ENCODE data around the gene CRLF1. TPM values are rescaled to one million over a fixed set of nuclear protein-coding genes. Genes with fewer than 3 reads are reported as not detected.
"Not testable (repeated sequence)": the region's sequence is repeated elsewhere in the genome, so short reads cannot be mapped to it uniquely, and the experiment has no call there.

The CRLF1 gene
- total and polyA plus RNA-seq, 4 donors: 34.3 to 1,029 (median 205) TPM

DNA sequence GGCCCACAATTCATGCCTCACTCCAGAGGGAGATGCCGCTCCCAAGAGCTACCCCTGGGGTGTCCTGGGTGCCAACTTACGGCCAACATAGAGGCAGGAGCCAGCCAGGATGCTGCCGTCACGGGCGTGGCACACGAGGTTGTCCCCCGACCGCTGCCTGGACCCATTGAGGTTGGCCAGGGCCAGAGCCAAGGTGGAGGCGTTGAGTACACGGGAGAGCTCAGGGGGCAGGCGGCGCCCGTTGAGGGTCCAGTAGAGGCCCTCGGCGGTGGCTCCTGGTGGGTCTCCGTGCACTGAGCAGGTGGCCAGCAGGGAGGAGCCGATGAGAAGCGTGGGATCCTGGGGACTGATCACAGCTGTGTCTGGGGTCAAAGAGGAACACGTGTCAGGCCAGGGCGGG, 7.1 kb downstream of the CRLF1 start:
- no peak for ATAC-seq (ENCODE audit: low FRiP score)

DNA sequence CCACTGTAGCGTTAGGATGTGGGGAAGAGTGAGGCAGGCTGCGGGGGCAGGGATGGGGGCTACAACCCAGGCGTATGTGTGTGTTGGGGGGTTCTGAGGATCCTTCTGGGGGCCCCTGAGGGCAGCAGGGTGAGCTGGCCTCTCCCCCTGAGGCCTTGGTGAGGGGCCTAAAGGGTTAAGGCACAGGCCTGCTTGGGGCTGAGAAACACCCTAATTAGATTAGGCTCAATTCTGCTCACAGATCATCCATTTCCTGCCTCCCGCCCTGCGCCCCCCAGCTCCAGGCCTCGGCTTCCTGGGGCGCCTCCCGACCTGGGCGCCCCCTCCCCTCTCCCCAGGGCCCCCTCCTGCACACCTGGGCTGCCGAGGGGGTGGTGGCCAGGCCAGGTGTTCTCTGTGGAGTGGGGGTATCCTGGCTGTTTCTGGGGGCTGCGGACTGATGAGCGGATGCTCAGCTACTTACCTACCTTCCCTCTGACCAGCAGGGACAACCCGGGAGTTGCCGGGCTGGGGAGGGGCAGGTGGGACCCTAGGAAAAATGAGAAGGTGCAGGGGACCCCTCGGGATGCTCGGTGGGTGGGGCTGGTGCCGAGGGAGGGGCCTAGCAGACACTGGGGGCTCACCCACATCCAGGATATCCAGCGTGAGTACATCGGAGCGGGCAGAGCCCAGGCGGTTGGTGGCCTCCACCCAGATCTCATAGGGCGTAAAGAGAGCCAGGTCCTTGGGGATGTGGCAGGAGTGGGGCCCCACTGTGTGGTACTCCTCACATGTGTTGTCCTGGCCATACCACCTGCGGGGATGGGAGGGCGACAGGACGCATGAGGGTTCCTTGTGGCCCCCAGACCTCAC, 8.6 kb downstream of the CRLF1 start:
- no peak overlapping the region for H3K4me3 ChIP-seq (ENCODE audit: low read length in 2 of 2)
- WGBS, 2 donors: 48 to 49% methylated on average over 19 to 25 of the region's 25 CpGs
- ATAC-seq (ENCODE audit: low FRiP score) (no peak), DNase-seq (no peak)
- H3K27me3 ChIP-seq (ENCODE audit: control insufficient read depth in 1 of 2, insufficient read depth in 2 of 2, low read length in 1 of 2): no peaks in the 10 kb centered on the region
- intact Hi-C loops (cut with DNase I): loop anchor here in 1 of 2 donors (5.0 to 10.0 kb wide), 2 partner anchors 79 to 247 kb away; no protein-coding TSS in a partner anchor
- H3K27ac ChIP-seq (ENCODE audit: low read depth in 1 of 2, low read length in 2 of 2): no peak overlapping the region
- H3K9me3 ChIP-seq (ENCODE audit: control insufficient read depth, low read length): no peaks in the 10 kb centered on the region
- no peaks in the 10 kb centered on the region for H3K36me3 ChIP-seq (ENCODE audit: control insufficient read depth in 1 of 2, insufficient read depth in 2 of 2, low read length in 1 of 2)
- no peaks in the 10 kb centered on the region for H3K4me1 ChIP-seq (ENCODE audit: control insufficient read depth in 1 of 2, insufficient read depth in 2 of 2, low read length in 2 of 2)

More for the DNA sequence above, 7.1 kb downstream of the CRLF1 start:
- intact Hi-C loops (cut with DNase I): loop anchor here in 1 of 2 donors (5.0 to 10.0 kb wide), 2 partner anchors 78 to 245 kb away; no protein-coding TSS in a partner anchor
- no peaks in the 10 kb centered on the region for H3K4me1 ChIP-seq (ENCODE audit: control insufficient read depth in 1 of 2, insufficient read depth in 2 of 2, low read length in 2 of 2)
- no peak overlapping the region for H3K4me3 ChIP-seq (ENCODE audit: low read length in 2 of 2)
- no peaks in the 10 kb centered on the region for H3K36me3 ChIP-seq (ENCODE audit: control insufficient read depth in 1 of 2, insufficient read depth in 2 of 2, low read length in 1 of 2)
- no peaks in the 10 kb centered on the region for H3K9me3 ChIP-seq (ENCODE audit: control insufficient read depth, low read length)
- no peak overlapping the region for H3K27ac ChIP-seq (ENCODE audit: low read depth in 1 of 2, low read length in 2 of 2)
- H3K27me3 ChIP-seq (ENCODE audit: control insufficient read depth in 1 of 2, insufficient read depth in 2 of 2, low read length in 1 of 2): no peaks in the 10 kb centered on the region
- WGBS, 2 donors: 88 to 91% methylated on average over 20 of the region's 20 CpGs
- no peak for DNase-seq

DNA sequence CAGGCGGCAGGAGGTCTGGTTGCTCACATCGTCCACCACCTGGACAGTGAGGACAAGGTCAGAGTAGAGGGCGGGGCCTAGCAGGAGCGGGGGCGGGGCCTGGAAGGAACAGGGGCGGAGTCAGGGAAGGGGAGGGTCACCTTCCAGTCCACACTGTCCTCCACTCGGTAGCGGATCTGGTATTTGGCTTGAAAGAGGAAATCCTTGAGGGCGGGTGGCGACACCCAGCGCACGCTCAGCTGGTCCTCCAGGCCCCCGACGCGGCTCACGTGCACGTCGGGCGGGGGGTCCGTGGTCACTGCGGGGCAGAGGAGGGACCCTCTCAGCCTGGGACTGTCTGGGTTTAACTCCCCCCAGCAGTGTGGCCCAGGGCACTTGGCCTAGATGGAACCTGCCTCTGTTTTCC, 9.8 kb downstream of the CRLF1 start:
- intact Hi-C loops (cut with DNase I): loop anchor here in 1 of 2 donors (5.0 to 10.0 kb wide), 2 partner anchors 81 to 248 kb away; no protein-coding TSS in a partner anchor
- Histone ChIP-seq H3K27me3 (ENCODE audit: control insufficient read depth in 1 of 2, insufficient read depth in 2 of 2, low read length in 1 of 2) (no peaks in the 10 kb centered on the region), H3K4me3 (ENCODE audit: low read length in 2 of 2) (no peak overlapping the region), H3K9me3 (ENCODE audit: control insufficient read depth, low read length) (no peaks in the 10 kb centered on the region), H3K4me1 (ENCODE audit: control insufficient read depth in 1 of 2, insufficient read depth in 2 of 2, low read length in 2 of 2) (no peaks in the 10 kb centered on the region), H3K27ac (ENCODE audit: low read depth in 1 of 2, low read length in 2 of 2) (no peak overlapping the region), H3K36me3 (ENCODE audit: control insufficient read depth in 1 of 2, insufficient read depth in 2 of 2, low read length in 1 of 2) (no peaks in the 10 kb centered on the region)
- peak; percentile 3 for ATAC-seq (ENCODE audit: low FRiP score)
- DNase-seq: peak in 1 of 2 donors; percentile 63
- WGBS, 2 donors: 17 to 24% methylated on average over 17 to 21 of the region's 21 CpGs

DNA sequence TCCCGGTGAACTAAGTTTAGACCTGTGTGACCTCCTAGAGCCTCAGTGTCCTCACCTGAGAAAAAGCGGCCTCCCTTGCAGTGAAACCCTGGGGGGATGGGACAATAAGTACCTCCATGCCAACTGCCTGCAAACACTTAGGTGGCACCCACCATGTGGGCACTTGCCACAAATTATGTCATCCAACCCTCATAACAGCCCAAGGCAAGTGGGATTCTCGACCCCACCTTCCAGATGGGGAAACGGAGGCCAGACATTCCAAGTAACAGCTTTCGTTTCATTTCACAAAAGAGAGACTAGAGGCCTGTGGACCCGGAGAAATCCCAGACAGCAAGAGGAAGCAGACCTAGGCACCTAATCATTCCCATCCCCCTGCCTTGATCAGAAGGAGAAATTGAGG, 11.1 kb downstream of the CRLF1 start:
- Histone ChIP-seq H3K9me3 (ENCODE audit: control insufficient read depth, low read length) (no peaks in the 10 kb centered on the region), H3K27ac (ENCODE audit: low read depth in 1 of 2, low read length in 2 of 2) (no peak overlapping the region), H3K27me3 (ENCODE audit: control insufficient read depth in 1 of 2, insufficient read depth in 2 of 2, low read length in 1 of 2) (no peaks in the 10 kb centered on the region), H3K4me1 (ENCODE audit: control insufficient read depth in 1 of 2, insufficient read depth in 2 of 2, low read length in 2 of 2) (no peaks in the 10 kb centered on the region), H3K36me3 (ENCODE audit: control insufficient read depth in 1 of 2, insufficient read depth in 2 of 2, low read length in 1 of 2) (no peaks in the 10 kb centered on the region), H3K4me3 (ENCODE audit: low read length in 2 of 2) (no peak overlapping the region)
- DNase-seq: no peak
- no peak for ATAC-seq (ENCODE audit: low FRiP score)
- intact Hi-C loops (cut with DNase I): loop anchor here (2.0 to 10.0 kb wide), 3 partner anchors 82 to 251 kb away; no protein-coding TSS in a partner anchor
- 76 to 77% methylated on average over 6 of the region's 6 CpGs for WGBS, 2 donors

DNA sequence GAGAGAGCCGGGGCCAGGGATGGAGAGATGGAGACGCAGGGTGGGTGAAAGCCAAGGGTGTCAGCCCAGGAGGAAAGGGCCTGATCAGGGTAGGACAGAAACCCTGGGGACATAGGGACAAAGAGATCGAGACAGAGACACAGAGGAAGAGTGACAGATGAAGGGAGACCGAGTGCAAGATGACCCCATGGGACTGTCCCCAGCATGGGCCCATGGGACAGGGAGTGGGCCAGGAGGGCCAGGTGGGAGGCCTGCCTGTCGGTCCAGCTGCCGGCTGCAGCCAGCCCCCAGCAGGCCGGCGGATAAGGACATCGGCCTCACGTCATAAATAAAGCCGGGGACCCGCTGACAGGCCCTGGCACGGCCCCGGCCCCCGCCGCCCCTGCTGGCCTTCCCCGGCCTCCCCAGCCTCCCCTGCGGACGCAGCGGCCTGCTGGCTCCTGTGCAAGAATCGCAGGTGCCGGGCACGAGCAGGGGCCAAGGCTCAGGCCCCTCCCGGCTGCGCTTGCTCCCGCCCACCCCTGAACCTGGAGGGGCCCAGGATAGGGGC, 11.7 kb downstream of the CRLF1 start:
- Histone ChIP-seq H3K9me3 (ENCODE audit: control insufficient read depth, low read length) (no peaks in the 10 kb centered on the region), H3K27me3 (ENCODE audit: control insufficient read depth in 1 of 2, insufficient read depth in 2 of 2, low read length in 1 of 2) (no peaks in the 10 kb centered on the region), H3K4me3 (ENCODE audit: low read length in 2 of 2) (no peak overlapping the region), H3K4me1 (ENCODE audit: control insufficient read depth in 1 of 2, insufficient read depth in 2 of 2, low read length in 2 of 2) (no peaks in the 10 kb centered on the region), H3K27ac (ENCODE audit: low read depth in 1 of 2, low read length in 2 of 2) (no peak overlapping the region), H3K36me3 (ENCODE audit: control insufficient read depth in 1 of 2, insufficient read depth in 2 of 2, low read length in 1 of 2) (no peaks in the 10 kb centered on the region)
- ATAC-seq (ENCODE audit: low FRiP score) (no peak), DNase-seq (no peak)
- intact Hi-C loops (cut with DNase I): loop anchor here (2.0 to 10.0 kb wide), 4 partner anchors 82 to 252 kb away; partner anchors contain the start of gene CRTC1 (in 1 of the 2)
- WGBS, 2 donors: 10 to 13% methylated on average over 21 to 26 of the region's 26 CpGs

DNA sequence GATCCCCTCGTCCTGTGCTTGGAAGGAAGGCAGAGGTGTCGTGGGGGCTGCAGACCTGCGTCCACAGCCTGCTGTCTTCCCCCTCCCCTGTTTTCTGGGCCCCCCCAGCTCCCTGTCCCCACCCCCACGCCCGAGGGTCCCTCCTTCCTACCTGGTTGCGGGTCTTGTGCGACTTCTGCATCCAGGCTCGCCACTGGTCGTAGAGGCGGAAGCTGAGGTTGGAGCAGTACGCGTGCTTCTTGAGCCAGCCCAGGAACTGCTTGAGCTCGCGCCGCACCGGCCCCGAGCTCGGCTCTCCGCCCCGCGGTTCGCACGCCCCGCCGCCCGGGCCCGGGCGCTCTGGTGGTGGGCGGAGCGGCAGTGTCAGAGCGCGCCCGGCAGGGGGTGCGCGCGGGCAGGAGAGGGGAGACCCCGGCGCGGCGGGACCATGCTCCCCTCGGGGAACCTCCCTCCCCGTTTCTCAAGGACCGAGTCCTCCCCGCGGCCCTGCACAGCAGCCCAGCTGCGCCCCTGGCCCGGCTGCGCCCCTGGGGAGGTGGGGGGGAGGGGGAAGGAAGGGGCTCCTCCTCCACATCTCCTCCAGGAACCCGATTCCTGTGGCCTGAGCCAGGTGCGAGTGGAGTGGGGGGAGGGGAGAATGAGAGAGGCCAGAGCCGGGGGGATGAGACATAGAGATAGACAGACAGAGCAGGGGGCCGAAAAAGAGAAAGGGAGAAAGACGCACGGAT, 12.3 kb downstream of the CRLF1 start:
- WGBS, 2 donors: 0 to 1% methylated on average over 50 to 54 of the region's 54 CpGs
- no peak overlapping the region for H3K27ac ChIP-seq (ENCODE audit: low read depth in 1 of 2, low read length in 2 of 2)
- H3K9me3 ChIP-seq (ENCODE audit: control insufficient read depth, low read length): no peaks in the 10 kb centered on the region
- H3K4me1 ChIP-seq (ENCODE audit: control insufficient read depth in 1 of 2, insufficient read depth in 2 of 2, low read length in 2 of 2): no peaks in the 10 kb centered on the region
- no peak overlapping the region for H3K4me3 ChIP-seq (ENCODE audit: low read length in 2 of 2)
- DNase-seq (peak; percentile 84 to 93), ATAC-seq (ENCODE audit: low FRiP score) (peak; percentile 88)
- intact Hi-C loops (cut with DNase I): loop anchor here (2.0 to 10.0 kb wide), 3 partner anchors 88 to 253 kb away; partner anchors contain the start of gene CRTC1 (in 1 of the 2)
- no peaks in the 10 kb centered on the region for H3K36me3 ChIP-seq (ENCODE audit: control insufficient read depth in 1 of 2, insufficient read depth in 2 of 2, low read length in 1 of 2)
- H3K27me3 ChIP-seq (ENCODE audit: control insufficient read depth in 1 of 2, insufficient read depth in 2 of 2, low read length in 1 of 2): no peaks in the 10 kb centered on the region

DNA sequence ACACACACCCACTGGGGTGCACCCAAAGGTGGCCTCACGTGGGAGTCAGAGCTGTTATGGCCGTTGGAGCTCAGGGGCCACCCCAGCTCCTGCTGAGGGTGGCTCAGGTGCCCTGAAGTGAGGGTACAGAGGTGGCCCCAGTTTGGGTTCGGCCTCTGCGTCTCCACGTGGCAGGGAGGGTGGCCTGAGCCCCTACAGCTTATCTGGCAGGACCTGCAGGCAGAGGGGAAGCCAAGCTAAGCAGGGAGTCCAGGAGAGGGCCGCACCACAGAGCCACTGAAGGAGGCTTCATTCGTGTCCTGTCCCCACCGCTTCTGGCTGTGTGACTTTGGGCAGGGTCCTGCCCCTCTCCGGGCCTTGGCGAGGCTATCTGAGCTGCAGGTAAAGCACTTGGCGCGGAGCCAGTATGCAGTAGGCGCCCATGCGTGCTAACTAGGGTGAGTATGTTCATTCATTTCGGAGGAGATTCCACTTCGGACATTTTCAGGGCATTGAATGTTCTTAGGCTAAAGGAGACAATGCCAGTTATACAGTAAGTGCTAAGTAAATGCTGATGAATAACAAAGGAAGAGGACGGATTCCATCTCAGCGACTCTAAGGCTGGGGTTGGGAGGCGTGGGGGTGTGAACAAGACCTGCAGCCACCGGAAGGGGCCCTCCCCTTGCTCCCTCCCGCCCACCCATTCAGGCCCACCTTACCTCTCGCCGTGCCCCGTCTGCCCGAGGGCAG, 13.1 kb downstream of the CRLF1 start:
- Histone ChIP-seq H3K9me3 (ENCODE audit: control insufficient read depth, low read length) (no peaks in the 10 kb centered on the region), H3K4me1 (ENCODE audit: control insufficient read depth in 1 of 2, insufficient read depth in 2 of 2, low read length in 2 of 2) (no peaks in the 10 kb centered on the region), H3K36me3 (ENCODE audit: control insufficient read depth in 1 of 2, insufficient read depth in 2 of 2, low read length in 1 of 2) (no peaks in the 10 kb centered on the region), H3K4me3 (ENCODE audit: low read length in 2 of 2) (no peak overlapping the region), H3K27ac (ENCODE audit: low read depth in 1 of 2, low read length in 2 of 2) (no peak overlapping the region), H3K27me3 (ENCODE audit: control insufficient read depth in 1 of 2, insufficient read depth in 2 of 2, low read length in 1 of 2) (no peaks in the 10 kb centered on the region)
- 31 to 32% methylated on average over 25 of the region's 25 CpGs for WGBS, 2 donors
- intact Hi-C loops (cut with DNase I): loop anchor here (2.0 to 10.0 kb wide), 3 partner anchors 89 to 253 kb away; partner anchors contain the start of gene CRTC1 (in 1 of the 2)
- no peak for ATAC-seq (ENCODE audit: low FRiP score)
- no peak for DNase-seq

DNA sequence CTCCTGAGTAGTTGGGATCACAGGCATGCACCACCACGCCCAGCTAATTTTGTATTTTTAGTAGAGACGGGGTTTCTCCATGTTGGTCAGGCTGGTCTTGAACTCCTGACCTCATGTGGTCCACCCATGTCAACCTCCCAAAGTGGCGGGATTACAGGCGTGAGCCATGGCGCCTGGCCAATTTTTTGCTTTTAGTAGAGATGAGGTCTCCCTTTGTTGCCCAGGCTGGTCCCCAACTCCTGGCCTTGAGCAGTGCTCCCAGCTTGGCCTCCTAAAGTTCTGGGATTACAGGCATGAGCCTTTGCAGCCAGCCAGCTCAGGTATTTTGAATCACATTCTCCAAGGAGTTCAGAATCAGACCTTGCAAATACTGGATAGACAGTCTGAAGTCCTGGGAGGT, 13.9 kb downstream of the CRLF1 start:
- 78 to 85% methylated on average over 5 of the region's 5 CpGs for WGBS, 2 donors
- H3K27ac ChIP-seq (ENCODE audit: low read depth in 1 of 2, low read length in 2 of 2); H3K4me1 ChIP-seq (ENCODE audit: control insufficient read depth in 1 of 2, insufficient read depth in 2 of 2, low read length in 2 of 2); H3K36me3 ChIP-seq (ENCODE audit: control insufficient read depth in 1 of 2, insufficient read depth in 2 of 2, low read length in 1 of 2); ATAC-seq (ENCODE audit: low FRiP score); H3K9me3 ChIP-seq (ENCODE audit: control insufficient read depth, low read length); DNase-seq; H3K4me3 ChIP-seq (ENCODE audit: low read length in 2 of 2); H3K27me3 ChIP-seq (ENCODE audit: control insufficient read depth in 1 of 2, insufficient read depth in 2 of 2, low read length in 1 of 2): not testable (repeated sequence)
- intact Hi-C loops (cut with DNase I): loop anchor here (5.0 to 10.0 kb wide), 2 partner anchors 90 to 252 kb away; partner anchors contain the start of gene CRTC1 (in 1 of the 2)

All from aorta (tissue), 5 donors.